IMR-90 (cell line): Measurements from ENCODE around the gene OR4E1. TPM values are rescaled to one million over a fixed set of nuclear protein-coding genes. Genes with fewer than 3 reads are reported as not detected.
A peak's percentile ranks its signal among the peaks of the same experiment; 100 is the strongest.

Experiments used
- ATAC-seq: fragments of 200-7000 bp; cut with Tn5 transposase; 2 replicates; pipeline ENCODE4 v1.9.1; 2020; ENCODE audit warnings: low read depth, mild to moderate bottlenecking, moderate library complexity
- BruUV-seq: library from RNA; stranded (reverse); fragments of 400-500 nt; replicated peaks from 2 replicates; lab custom pipeline; 2021; lab: Mats Ljungman, UMichigan
- CTCF ChIA-PET: fragments of 300-600 bp; formaldehyde crosslinking; extraction: SDS; loops from one replicate; lab custom pipeline; 2021; ENCODE audit warnings: antibody characterized with exemption; lab: Yijun Ruan, JAX
- POLR2A ChIA-PET: fragments of 300-600 bp; sonication (Branson Sonifier 250); formaldehyde crosslinking; loops from one replicate; lab custom pipeline; 2022; ENCODE audit warnings: antibody characterized with exemption; ENCODE audit not compliant: unreplicated experiment; lab: Charles Lee
- DNase-seq: peaks from one replicate; pipeline ENCODE4 v3.0.0; 2013
- H2AFZ ChIP-seq: replicated peaks from 2 replicates; pipeline ENCODE3; 2013; ENCODE audit warnings: low read length, mild to moderate bottlenecking; ENCODE audit not compliant: poor library complexity
- H2AK5ac ChIP-seq: 2 replicates; pipeline ENCODE4 v1.6.1; 2013; ENCODE audit warnings: low read depth, low read length, inconsistent platforms
- H2AK9ac ChIP-seq: replicated peaks from 2 replicates; pipeline ENCODE3; 2013; ENCODE audit warnings: mild to moderate bottlenecking, low read depth, low read length, moderate library complexity; ENCODE audit not compliant: poor library complexity
- H2BK120ac ChIP-seq: 2 replicates; pipeline ENCODE4 v1.6.1; 2013; ENCODE audit warnings: low read depth, low read length, inconsistent platforms
- H2BK15ac ChIP-seq: 3 replicates; pipeline ENCODE4 v1.6.1; 2013; ENCODE audit warnings: low read depth, low read length, inconsistent platforms
- H2BK20ac ChIP-seq: 2 replicates; pipeline ENCODE4 v1.6.1; 2013; ENCODE audit warnings: low read depth, mild to moderate bottlenecking, inconsistent platforms, low read length, moderate library complexity
- H2BK5ac ChIP-seq: 2 replicates; pipeline ENCODE4 v1.6.1; 2013; ENCODE audit warnings: mild to moderate bottlenecking, low read depth, low read length, inconsistent platforms; ENCODE audit not compliant: poor library complexity, severe bottlenecking
- H3K14ac ChIP-seq: replicated peaks from 2 replicates; pipeline ENCODE4 v1.6.1; 2013; ENCODE audit warnings: low read depth, low read length, inconsistent platforms
- H3K18ac ChIP-seq: 2 replicates; pipeline ENCODE4 v1.6.1; 2013; ENCODE audit warnings: low read depth, low read length, control low read depth
- H3K23ac ChIP-seq: 2 replicates; pipeline ENCODE4 v1.6.1; 2013; ENCODE audit warnings: low read depth, low read length, inconsistent platforms
- H3K27ac ChIP-seq: 2 replicates; pipeline ENCODE4 v1.5.1; 2013; ENCODE audit warnings: mild to moderate bottlenecking, control low read depth, low read length; ENCODE audit not compliant: insufficient read depth
- H3K27me3 ChIP-seq: 2 replicates; pipeline ENCODE4 v1.6.1; 2013; ENCODE audit warnings: low read length; ENCODE audit not compliant: control insufficient read depth, insufficient read depth
- H3K36me3 ChIP-seq: 2 replicates; pipeline ENCODE4 v1.6.1; 2013; ENCODE audit warnings: low read length, mixed read lengths; ENCODE audit not compliant: control insufficient read depth, insufficient read depth
- H3K4ac ChIP-seq: 2 replicates; pipeline ENCODE4 v1.6.1; 2013; ENCODE audit warnings: low read depth, low read length, inconsistent platforms
- H3K4me1 ChIP-seq: 2 replicates; pipeline ENCODE4 v1.6.1; 2013; ENCODE audit warnings: low read length, mixed read lengths; ENCODE audit not compliant: control insufficient read depth, insufficient read depth
- H3K4me2 ChIP-seq: 2 replicates; pipeline ENCODE4 v1.6.1; 2013; ENCODE audit warnings: low read depth, mild to moderate bottlenecking, control low read depth, low read length, moderate library complexity
- H3K4me3 ChIP-seq: 2 replicates; pipeline ENCODE4 v1.5.1; 2013; ENCODE audit warnings: low read depth, mild to moderate bottlenecking, control low read depth, low read length, moderate library complexity; ENCODE audit not compliant: insufficient read depth
- H3K56ac ChIP-seq: 2 replicates; pipeline ENCODE4 v1.6.1; 2013; ENCODE audit warnings: low read length, inconsistent platforms; ENCODE audit not compliant: insufficient read depth; ENCODE audit errors: extremely low read depth
- H3K79me1 ChIP-seq, 2 experiments: 2 replicates each; pipeline ENCODE4 v1.6.1; 2013; ENCODE audit warnings: low read length in 2 of 2, inconsistent platforms in 1 of 2, low read depth in 1 of 2
- H3K9ac ChIP-seq: 2 replicates; pipeline ENCODE4 v1.6.1; 2013; ENCODE audit warnings: low read depth, low read length, control low read depth
- H3K9me1 ChIP-seq: 2 replicates; pipeline ENCODE4 v1.6.1; 2013; ENCODE audit warnings: low read length, inconsistent platforms; ENCODE audit not compliant: insufficient read depth
- H3K9me3 ChIP-seq: 2 replicates; pipeline ENCODE4 v1.6.1; 2013; ENCODE audit warnings: low read length; ENCODE audit not compliant: control insufficient read depth, insufficient read depth
- H4K20me1 ChIP-seq: 2 replicates; pipeline ENCODE4 v1.6.1; 2013; ENCODE audit warnings: low read length, inconsistent platforms; ENCODE audit not compliant: insufficient read depth
- H4K5ac ChIP-seq: 2 replicates; pipeline ENCODE4 v1.6.1; 2013; ENCODE audit warnings: mild to moderate bottlenecking, low read depth, low read length, control low read depth
- H4K8ac ChIP-seq, 2 experiments: 2 replicates each; pipeline ENCODE4 v1.6.1; 2013; ENCODE audit warnings: low read depth in 2 of 2, low read length in 2 of 2, control low read depth in 1 of 2, inconsistent platforms in 1 of 2
- H4K91ac ChIP-seq: 2 replicates; pipeline ENCODE4 v1.6.1; 2013; ENCODE audit warnings: low read depth, low read length, inconsistent platforms; ENCODE audit not compliant: insufficient read depth
- MAFK ChIP-seq: IDR thresholded peaks from 2 replicates; pipeline ENCODE4 v1.6.1; 2012; ENCODE audit warnings: low read depth, low read length, improper control_type of control experiment
- POLR2A ChIP-seq: IDR thresholded peaks from 2 replicates; pipeline ENCODE4 v1.6.1; 2012; ENCODE audit warnings: mild to moderate bottlenecking, low read depth, low read length
- WGBS, 2 experiments: methylation state at CpG; one replicate each; pipeline versions ENCODE4 v1.1.5 to v1.1.7; 2013; ENCODE audit warnings: missing lambda C conversion rate in 2 of 2; ENCODE audit not compliant: insufficient read length in 1 of 2; ENCODE audit errors: extremely low coverage in 2 of 2; 5-methylcytosine and 5-hydroxymethylcytosine counted together
- dilution Hi-C: fragments of 300-500 bp; cut with HindIII; formaldehyde crosslinking; loops from one replicate; pipeline ENCODE4 v1.14.3; 2018; ENCODE audit warnings: low sequenced_read_pairs; ENCODE audit not compliant: unreplicated experiment
- in situ Hi-C: fragments of 300-500 bp; cut with MboI; formaldehyde crosslinking; loops from 3 replicates; pipeline ENCODE4 v1.14.3; 2019; ENCODE audit warnings: low sequenced_read_pairs, inconsistent platforms, mixed read lengths
- intact Hi-C: fragments of 100-400 bp; cut with micrococcal nuclease; formaldehyde crosslinking; loops from 2 replicates; pipeline ENCODE4 v1.10.0; 2022
- polyA plus RNA-seq, 3 experiments: library from polyadenylated mRNA; depleted of rRNA; stranded (reverse); fragments of >200 nt; gene quantifications; 2 replicates each; pipeline ENCODE4 v1.2.3, GENCODE V29; 2012; ENCODE audit warnings: low replicate concordance in 1 of 3
- total RNA-seq: library from RNA; depleted of rRNA; stranded (reverse); fragments of >200 nt; gene quantifications from 2 replicates; pipeline ENCODE4 v1.2.3, GENCODE V29; 2012

OR4E1 gene
- total and polyA plus RNA-seq, 2 of the 4 experiments (the other 2 are of a cell fraction): not detected

- H4K20me1 ChIP-seq: no peaks in the 10 kb centered on the region
- H3K36me3 ChIP-seq: no peaks in the 10 kb centered on the region
- H3K27me3 ChIP-seq: no peaks in the 10 kb centered on the region
- no peak overlapping the region for H2AK9ac ChIP-seq
- ATAC-seq: no peak
- no peak overlapping the region for H4K91ac ChIP-seq
- H3K4me1 ChIP-seq: no peaks in the 10 kb centered on the region
- no peak overlapping the region for H3K18ac ChIP-seq
- no peak overlapping the region for H3K27ac ChIP-seq
- dilution Hi-C loops (no loop called here), in situ Hi-C loops (no loop called here), intact Hi-C loops (no loop called here)
- DNase-seq: no peak
- no peaks in the 10 kb centered on the region for H3K9me3 ChIP-seq
- H3K56ac ChIP-seq: no peak overlapping the region
- H3K4ac ChIP-seq: no peak overlapping the region
- no peak overlapping the region for H4K8ac ChIP-seq
- H3K4me2 ChIP-seq: no peak overlapping the region
- no TSS peak for BruUV-seq
- TF ChIP-seq POLR2A (no peak), MAFK (peak; percentile 69)
- H2BK15ac ChIP-seq: no peak overlapping the region
- ChIA-PET CTCF (no interaction called here), POLR2A (no interaction called here)
- H4K5ac ChIP-seq: no peak overlapping the region
- no peak overlapping the region for H3K4me3 ChIP-seq
- no peak overlapping the region for H3K23ac ChIP-seq
- H2BK5ac ChIP-seq: no peak overlapping the region
- H2AFZ ChIP-seq: no peak overlapping the region
- H3K9ac ChIP-seq: no peak overlapping the region
- WGBS, 2 experiments: no CpG with 5 or more reads among the region's 4 CpGs
- H2AK5ac ChIP-seq: no peak overlapping the region
- H2BK20ac ChIP-seq: no peak overlapping the region
- no peak overlapping the region for H2BK120ac ChIP-seq
- no peaks in the 10 kb centered on the region for H3K9me1 ChIP-seq
- no peaks in the 10 kb centered on the region for H3K79me1 ChIP-seq
- H3K14ac ChIP-seq: no peak overlapping the region
These were observed 1.9 kb upstream of the OR4E1 start for GRCh38 chr14:21675566-21675965.
